Right lobe of liver (tissue), 4 donors: ENCODE results near the gene TMEM270.

Source experiments
- CTCF ChIP-seq, 4 donors: fragments of 200-600 bp in 3 of 4; fragments of 450-650 bp in 1 of 4; IDR thresholded peaks; one replicate each; pipeline versions ENCODE4 v1.5.1 to v1.8.0; 2016 to 2022; ENCODE audit warnings: antibody characterized with exemption in 4 of 4, mild to moderate bottlenecking in 2 of 4
- POLR2A ChIP-seq: fragments of 450-650 bp; IDR thresholded peaks from one replicate; pipeline ENCODE4 v1.6.1; 2017; ENCODE audit warnings: antibody characterized with exemption, mild to moderate bottlenecking
- donor health status: DM: no; HTN: no; CAD: no.
- donor health status: DM: no; HTN: no; CAD: no.
- donor health status: DM: no; HTN: yes; CAD: no.

GRCh38 chr7:73896454-73896853, 35.5 kb downstream of the TMEM270 start:
- TF ChIP-seq CTCF (IDR thresholded peaks at IDR 0.05) (no peak), POLR2A (no peak)
